MCF 10A (cell line): ENCODE data around the gene LMAN2L. TPM values are rescaled to one million over a fixed set of nuclear protein-coding genes. Genes with fewer than 3 reads are reported as not detected.

Experiments
- BruUV-seq: library from RNA; stranded (reverse); fragments of 400-500 nt; replicated peaks from 2 replicates; lab custom pipeline; 2021; lab: Mats Ljungman, UMichigan
- CTCF ChIA-PET: fragments of 300-600 bp; sonication (Branson Sonifier 250); formaldehyde crosslinking; extraction: SDS; loops from one replicate; lab custom pipeline; 2021; ENCODE audit warnings: antibody characterized with exemption, inconsistent platforms; lab: Yijun Ruan, JAX
- POLR2A ChIA-PET: fragments of 300-600, 350-650 bp; sonication (Branson Sonifier 250); formaldehyde crosslinking; extraction: SDS; loops from one replicate; lab custom pipeline; 2020; ENCODE audit warnings: antibody characterized with exemption, inconsistent platforms; lab: Yijun Ruan, JAX
- DNase-seq: peaks from one replicate; pipeline ENCODE4 v3.0.0-alpha.2; 2018; ENCODE audit not compliant: unreplicated experiment
- H3K27ac Mint-ChIP-seq: one replicate; pipeline ENCODE4 v1.8.0; 2022; ENCODE audit warnings: mild to moderate bottlenecking, low read depth, mixed read lengths; ENCODE audit not compliant: unreplicated experiment
- H3K27me3 Mint-ChIP-seq: one replicate; pipeline ENCODE4 v1.8.0; 2022; ENCODE audit warnings: mixed read lengths; ENCODE audit not compliant: insufficient read depth, unreplicated experiment
- H3K36me3 Mint-ChIP-seq: one replicate; pipeline ENCODE4 v1.8.0; 2022; ENCODE audit warnings: mild to moderate bottlenecking, moderate library complexity, mixed read lengths; ENCODE audit not compliant: insufficient read depth, unreplicated experiment
- H3K4me1 Mint-ChIP-seq: one replicate; pipeline ENCODE4 v1.8.0; 2022; ENCODE audit warnings: mixed read lengths; ENCODE audit not compliant: insufficient read depth, unreplicated experiment
- H3K4me3 Mint-ChIP-seq: one replicate; pipeline ENCODE4 v1.8.0; 2022; ENCODE audit warnings: mild to moderate bottlenecking, moderate library complexity, mixed read lengths; ENCODE audit not compliant: unreplicated experiment
- H3K9me3 Mint-ChIP-seq: one replicate; pipeline ENCODE4 v1.8.0; 2022; ENCODE audit warnings: mixed read lengths; ENCODE audit not compliant: unreplicated experiment
- intact Hi-C: fragments of 100-400 bp; cut with micrococcal nuclease; formaldehyde crosslinking; loops from 2 replicates; pipeline ENCODE4 v1.14.1; 2022
- total RNA-seq: library from RNA; stranded (reverse); gene quantifications from 2 replicates; pipeline ENCODE4 v1.2.3, GENCODE V29; 2022
- TF ChIP-seq, protein P1 (sequence below): fragments of 200-600 bp; IDR thresholded peaks from one replicate; pipeline ENCODE4 v1.8.0; 2022; ENCODE audit warnings: antibody characterized with exemption, mild to moderate bottlenecking; ENCODE audit not compliant: unreplicated experiment

The LMAN2L gene
- total RNA-seq, 1 experiment from 2014 or later = 6.5 TPM

DNA sequence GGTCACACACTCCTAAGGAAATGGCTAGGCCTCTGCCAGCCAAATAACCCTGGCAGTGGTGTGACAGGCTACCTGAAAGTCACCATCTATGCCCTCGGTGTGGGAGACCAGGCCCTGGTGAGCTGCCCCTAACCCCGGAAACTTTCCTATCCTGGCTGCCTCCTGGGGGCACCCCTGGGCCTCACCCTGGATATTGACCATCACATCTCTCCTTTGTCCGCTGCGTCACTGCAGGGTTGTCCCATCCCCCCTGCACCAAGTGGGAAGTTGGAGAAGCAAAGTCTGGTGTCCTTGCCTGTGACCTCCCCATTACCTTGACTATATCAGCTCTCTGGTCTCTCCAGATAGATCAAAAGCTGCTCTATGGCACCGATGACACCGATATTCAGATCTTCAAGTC, 78.5 kb downstream of the LMAN2L start:
- H3K4me3 Mint-ChIP-seq = no peak overlapping the region
- POLR2A ChIA-PET = interaction anchor here (1.0 kb wide), 1 partner anchor 24 kb away, joined by 3 read pairs; no protein-coding TSS in a partner anchor
- no peaks in the 10 kb centered on the region for H3K9me3 Mint-ChIP-seq
- TF ChIP-seq, protein P1, sequence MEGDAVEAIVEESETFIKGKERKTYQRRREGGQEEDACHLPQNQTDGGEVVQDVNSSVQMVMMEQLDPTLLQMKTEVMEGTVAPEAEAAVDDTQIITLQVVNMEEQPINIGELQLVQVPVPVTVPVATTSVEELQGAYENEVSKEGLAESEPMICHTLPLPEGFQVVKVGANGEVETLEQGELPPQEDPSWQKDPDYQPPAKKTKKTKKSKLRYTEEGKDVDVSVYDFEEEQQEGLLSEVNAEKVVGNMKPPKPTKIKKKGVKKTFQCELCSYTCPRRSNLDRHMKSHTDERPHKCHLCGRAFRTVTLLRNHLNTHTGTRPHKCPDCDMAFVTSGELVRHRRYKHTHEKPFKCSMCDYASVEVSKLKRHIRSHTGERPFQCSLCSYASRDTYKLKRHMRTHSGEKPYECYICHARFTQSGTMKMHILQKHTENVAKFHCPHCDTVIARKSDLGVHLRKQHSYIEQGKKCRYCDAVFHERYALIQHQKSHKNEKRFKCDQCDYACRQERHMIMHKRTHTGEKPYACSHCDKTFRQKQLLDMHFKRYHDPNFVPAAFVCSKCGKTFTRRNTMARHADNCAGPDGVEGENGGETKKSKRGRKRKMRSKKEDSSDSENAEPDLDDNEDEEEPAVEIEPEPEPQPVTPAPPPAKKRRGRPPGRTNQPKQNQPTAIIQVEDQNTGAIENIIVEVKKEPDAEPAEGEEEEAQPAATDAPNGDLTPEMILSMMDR = no peak
- H3K36me3 Mint-ChIP-seq = no peaks in the 10 kb centered on the region
- CTCF ChIA-PET = no interaction called here
- intact Hi-C loops = loop anchor here (10.0 kb wide), 1 partner anchor 73 kb away; no protein-coding TSS in a partner anchor
- DNase-seq = no peak
- no peaks in the 10 kb centered on the region for H3K27me3 Mint-ChIP-seq
- no TSS peak for BruUV-seq
- H3K4me1 Mint-ChIP-seq = no peaks in the 10 kb centered on the region
- no peak overlapping the region for H3K27ac Mint-ChIP-seq

DNA sequence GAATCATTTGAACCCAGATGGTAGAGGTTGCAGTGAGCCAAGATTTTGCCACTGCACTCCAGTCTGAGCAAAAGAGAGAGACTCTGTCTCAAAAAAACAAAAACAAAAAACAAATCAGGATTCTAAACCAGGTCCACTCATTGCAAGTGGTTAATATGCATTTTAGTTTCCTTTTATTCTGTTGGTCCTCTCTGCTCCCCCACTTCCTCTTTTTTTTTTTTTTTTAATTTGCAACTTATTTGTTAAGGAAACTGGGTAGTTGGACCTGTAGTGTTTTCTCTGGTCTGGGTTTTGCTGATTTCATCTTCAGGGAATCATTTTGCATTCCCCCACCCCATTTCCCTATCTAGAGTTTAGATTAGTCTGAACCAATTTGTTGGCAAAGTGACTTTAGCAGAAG, 83.3 kb downstream of the LMAN2L start:
- intact Hi-C loops = no loop called here
- no peaks in the 10 kb centered on the region for H3K4me1 Mint-ChIP-seq
- POLR2A ChIA-PET = interaction anchor here (1.0 kb wide), 1 partner anchor 19 kb away, joined by 3 read pairs; no protein-coding TSS in a partner anchor
- H3K27me3 Mint-ChIP-seq = no peaks in the 10 kb centered on the region
- no TSS peak for BruUV-seq
- H3K27ac Mint-ChIP-seq = no peak overlapping the region
- no peaks in the 10 kb centered on the region for H3K9me3 Mint-ChIP-seq
- DNase-seq = no peak
- TF ChIP-seq, protein P1 = no peak
- no peaks in the 10 kb centered on the region for H3K36me3 Mint-ChIP-seq
- CTCF ChIA-PET = interaction anchor here (0.6 to 0.7 kb wide), 3 partner anchors 35 to 210 kb away, joined by 3 to 4 read pairs (median 4); no protein-coding TSS in a partner anchor
- H3K4me3 Mint-ChIP-seq = no peak overlapping the region

Other genes with a start within 250 kb of the LMAN2L start
- not detected in 2 replicates for gene NEURL3, start 234.7 kb downstream of the LMAN2L start, total RNA-seq
- gene ARID5A, start 203.3 kb downstream of the LMAN2L start, total RNA-seq = 3.0 and 3.4 TPM in 2 replicates
- gene KANSL3, start 101.8 kb downstream of the LMAN2L start, total RNA-seq = 36.0 and 41.4 TPM in 2 replicates
- gene FER1L5, start 97.3 kb downstream of the LMAN2L start, total RNA-seq = not detected in 2 replicates
- 5.0 and 6.3 TPM in 2 replicates for gene CNNM4, start 20.8 kb upstream of the LMAN2L start, total RNA-seq
- 9.1 and 9.9 TPM in 2 replicates for gene CNNM3, start 76.2 kb upstream of the LMAN2L start, total RNA-seq
- 3.4 and 7.6 TPM in 2 replicates for gene ANKRD23, start 104.0 kb upstream of the LMAN2L start, total RNA-seq
- gene ANKRD39, start 118.0 kb upstream of the LMAN2L start, total RNA-seq = 14.0 and 17.6 TPM in 2 replicates
- 16.3 and 22.6 TPM in 2 replicates for gene SEMA4C, start 130.0 kb upstream of the LMAN2L start, total RNA-seq
- not detected in 2 replicates for gene FAM178B, start 246.5 kb upstream of the LMAN2L start, total RNA-seq